ENCODE data around the gene NDUFA8. TPM values are rescaled to one million over a fixed set of nuclear protein-coding genes. Genes with fewer than 3 reads are reported as not detected.

Gene NDUFA8
- polyA plus RNA-seq, 1 experiment = 90.4 TPM

- Histone ChIP-seq H3K27ac (ENCODE audit: low read depth, low read length) (no peak overlapping the region), H3K9me3 (ENCODE audit: control insufficient read depth, insufficient read depth, low read length) (no peaks in the 10 kb centered on the region), H3K4me3 (ENCODE audit: low read depth, low read length) (no peak overlapping the region), H3K27me3 (ENCODE audit: control insufficient read depth, insufficient read depth, low read length) (no peaks in the 10 kb centered on the region)
- no peak for DNase-seq (ENCODE audit: low read depth, low spot score)
- CTCF ChIA-PET = interaction anchor here (0.8 to 2.9 kb wide), 4 partner anchors 16 to 45 kb away, joined by 3 to 12 read pairs (median 4); partner anchors contain the start of genes MORN5 and NDUFA8
- POLR2A ChIA-PET = no interaction called here
- no peak for TF ChIP-seq CTCF (IDR thresholded peaks at IDR 0.05; ENCODE audit: low read depth, low read length)
These were observed 16.3 kb downstream of the NDUFA8 start for GRCh38 chr9:122143296-122143695.

- Histone ChIP-seq H3K4me3 (ENCODE audit: low read depth, low read length) (no peak overlapping the region), H3K9me3 (ENCODE audit: control insufficient read depth, insufficient read depth, low read length) (no peaks in the 10 kb centered on the region), H3K27ac (ENCODE audit: low read depth, low read length) (no peak overlapping the region), H3K27me3 (ENCODE audit: control insufficient read depth, insufficient read depth, low read length) (peaks cover 4% of the 10 kb centered on the region)
- TF ChIP-seq CTCF (IDR thresholded peaks at IDR 0.05; ENCODE audit: low read depth, low read length) = no peak
- DNase-seq (ENCODE audit: low read depth, low spot score) = no peak
- POLR2A ChIA-PET = no interaction called here
- CTCF ChIA-PET = interaction anchor here (0.6 kb wide), 1 partner anchor 131 kb away, joined by 3 read pairs; no protein-coding TSS in a partner anchor
These were observed 17.9 kb downstream of the NDUFA8 start for GRCh38 chr9:122141671-122142070.

GRCh38 chr9:122140368-122141193 is 19.0 kb downstream of the NDUFA8 start:
- no peak overlapping the region for H3K27ac ChIP-seq (ENCODE audit: low read depth, low read length)
- no peak for DNase-seq (ENCODE audit: low read depth, low spot score)
- ChIA-PET POLR2A (no interaction called here), CTCF (interaction anchor here (1.0 to 1.2 kb wide), 2 partner anchors 8 to 16 kb away, joined by 3 read pairs; no protein-coding TSS in a partner anchor)
- peaks cover 4% of the 10 kb centered on the region for H3K27me3 ChIP-seq (ENCODE audit: control insufficient read depth, insufficient read depth, low read length)
- H3K4me3 ChIP-seq (ENCODE audit: low read depth, low read length) = no peak overlapping the region
- TF ChIP-seq CTCF (IDR thresholded peaks at IDR 0.05; ENCODE audit: low read depth, low read length) = no peak
- no peaks in the 10 kb centered on the region for H3K9me3 ChIP-seq (ENCODE audit: control insufficient read depth, insufficient read depth, low read length)

- H3K27me3 ChIP-seq (ENCODE audit: control insufficient read depth, insufficient read depth, low read length) = peaks cover 4% of the 10 kb centered on the region
- ChIA-PET CTCF (no interaction called here), POLR2A (no interaction called here)
- H3K27ac ChIP-seq (ENCODE audit: low read depth, low read length) = no peak overlapping the region
- H3K4me3 ChIP-seq (ENCODE audit: low read depth, low read length) = no peak overlapping the region
- DNase-seq (ENCODE audit: low read depth, low spot score) = no peak
- no peak for TF ChIP-seq CTCF (IDR thresholded peaks at IDR 0.05; ENCODE audit: low read depth, low read length)
- H3K9me3 ChIP-seq (ENCODE audit: control insufficient read depth, insufficient read depth, low read length) = no peaks in the 10 kb centered on the region
These were observed 20.9 kb downstream of the NDUFA8 start for GRCh38 chr9:122138560-122139268.

GRCh38 chr9:122135529-122135859 is 24.1 kb downstream of the NDUFA8 start:
- TF ChIP-seq CTCF (IDR thresholded peaks at IDR 0.05; ENCODE audit: low read depth, low read length) = no peak
- no peaks in the 10 kb centered on the region for H3K9me3 ChIP-seq (ENCODE audit: control insufficient read depth, insufficient read depth, low read length)
- no peak overlapping the region for H3K4me3 ChIP-seq (ENCODE audit: low read depth, low read length)
- ChIA-PET POLR2A (interaction anchor here (0.5 kb wide), 1 partner anchor 10 kb away, joined by 3 read pairs; no protein-coding TSS in a partner anchor), CTCF (interaction anchor here (1.1 to 2.6 kb wide), 6 partner anchors 9 to 215 kb away, joined by 3 to 13 read pairs (median 5); no protein-coding TSS in a partner anchor)
- no peak for DNase-seq (ENCODE audit: low read depth, low spot score)
- H3K27ac ChIP-seq (ENCODE audit: low read depth, low read length) = no peak overlapping the region
- peaks cover 7% of the 10 kb centered on the region for H3K27me3 ChIP-seq (ENCODE audit: control insufficient read depth, insufficient read depth, low read length)

All from AG04450 (cell line).